Small intestine (tissue), 7 donors: ENCODE results near the gene TH. TPM values are rescaled to one million over a fixed set of nuclear protein-coding genes. Genes with fewer than 3 reads are reported as not detected.

ENCODE experiments used
- DNase-seq, 2 donors: peaks; one replicate each; pipeline versions ENCODE4 v3.0.0 to v3.0.0-alpha.2; 2013
- FAIRE-seq: peaks from 2 replicates; lab custom pipeline; 2012; peaks lifted over from hg19 to GRCh38; lab: Jason Lieb, UNC
- H3K27ac ChIP-seq, 3 donors: one replicate each; pipeline ENCODE4 v1.5.1; 2013; ENCODE audit warnings: low read length in 2 of 3, mild to moderate bottlenecking in 2 of 3, control low read depth in 1 of 3, inconsistent platforms in 1 of 3, low read depth in 1 of 3, moderate library complexity in 1 of 3
- H3K27me3 ChIP-seq, 3 donors: one replicate each; pipeline ENCODE4 v1.6.1; 2013; ENCODE audit warnings: low read length in 3 of 3, inconsistent platforms in 1 of 3; ENCODE audit not compliant: control insufficient read depth in 3 of 3, insufficient read depth in 3 of 3
- H3K36me3 ChIP-seq, 3 donors: one replicate each; pipeline ENCODE4 v1.6.1; 2013; ENCODE audit warnings: low read length in 3 of 3, inconsistent platforms in 1 of 3, low read depth in 1 of 3, mild to moderate bottlenecking in 1 of 3, moderate library complexity in 1 of 3; ENCODE audit not compliant: control insufficient read depth in 3 of 3, insufficient read depth in 2 of 3
- H3K4me1 ChIP-seq, 3 donors: one replicate each; pipeline ENCODE4 v1.6.1; 2013; ENCODE audit warnings: low read length in 2 of 3, inconsistent platforms in 1 of 3, low read depth in 1 of 3, mild to moderate bottlenecking in 1 of 3, moderate library complexity in 1 of 3; ENCODE audit not compliant: control insufficient read depth in 3 of 3, insufficient read depth in 2 of 3
- H3K4me3 ChIP-seq, 3 donors: one replicate each; pipeline ENCODE4 v1.5.1; 2013; ENCODE audit warnings: low read length in 3 of 3, control low read depth in 1 of 3, inconsistent platforms in 1 of 3, low read depth in 1 of 3, mild to moderate bottlenecking in 1 of 3, moderate library complexity in 1 of 3
- H3K9me3 ChIP-seq, 2 donors: one replicate each; pipeline ENCODE4 v1.6.1; 2013; ENCODE audit warnings: low read depth in 1 of 2, low read length in 1 of 2; ENCODE audit not compliant: control insufficient read depth in 2 of 2, insufficient read depth in 1 of 2
- WGBS, 3 donors: extraction: QIAGEN DNeasy Blood & Tissue Kit; methylation state at CpG; one replicate each; pipeline ENCODE4 v1.1.7; 2013; 5-methylcytosine and 5-hydroxymethylcytosine counted together
- polyA plus RNA-seq, 4 donors: library from polyadenylated mRNA; stranded (reverse) in 3 of 4; unstranded in 1 of 4; fragments of 200-250 nt in 3 of 4; fragments of 120-200 nt in 1 of 4; gene quantifications; one replicate each; pipeline versions ENCODE4 v1.2.1 to v1.2.3, GENCODE V29; 2013
- donor health status: healthy with polysubstance abuse.
- donor health status: control.
- donor health status: control.
- donor health status: Bipolar disorder and iron deficiency.
- donor health status: healthy.

The TH gene
- polyA plus RNA-seq, 4 donors = 0.10 to 1.7 TPM; not detected in 2

GRCh38 chr11:2172676-2173075 is 1.1 kb upstream of the TH start:
- H3K4me1 ChIP-seq = no peaks in the 10 kb centered on the region
- 71 to 84% (median 80%) methylated on average over 11 to 12 of the region's 12 CpGs for WGBS, 3 donors
- H3K9me3 ChIP-seq = no peaks in the 10 kb centered on the region
- peaks cover 0 to 8% (median 0%) of the 10 kb centered on the region in 3 donors for H3K27me3 ChIP-seq
- no peak overlapping the region for H3K4me3 ChIP-seq
- no peaks in the 10 kb centered on the region for H3K36me3 ChIP-seq
- no peak for DNase-seq
- no peak for FAIRE-seq
- no peak overlapping the region for H3K27ac ChIP-seq

GRCh38 chr11:2169626-2170570 is 1.7 kb downstream of the TH start:
- no peaks in the 10 kb centered on the region for H3K9me3 ChIP-seq
- FAIRE-seq = no peak

GRCh38 chr11:2169005-2169378 is 2.6 kb downstream of the TH start:
- DNase-seq (no peak), FAIRE-seq (no peak)
- WGBS, 3 donors = 31 to 60% (median 41%) methylated on average over 10 of the region's 10 CpGs
- Histone ChIP-seq H3K4me1 (no peaks in the 10 kb centered on the region), H3K27ac (no peak overlapping the region), H3K4me3 (no peak overlapping the region), H3K9me3 (no peaks in the 10 kb centered on the region), H3K36me3 (no peaks in the 10 kb centered on the region), H3K27me3 (peaks cover 0 to 20% (median 0%) of the 10 kb centered on the region in 3 donors)

More at GRCh38 chr11:2169626-2170570, 1.7 kb downstream of the TH start:
- DNase-seq = no peak
- WGBS, 3 donors = 62 to 76% (median 66%) methylated on average over 41 to 45 of the region's 45 CpGs
- H3K27me3 ChIP-seq = peaks cover 0 to 20% (median 0%) of the 10 kb centered on the region in 3 donors
- H3K4me1 ChIP-seq = no peaks in the 10 kb centered on the region
- no peak overlapping the region for H3K4me3 ChIP-seq
- H3K36me3 ChIP-seq = no peaks in the 10 kb centered on the region
- H3K27ac ChIP-seq = no peak overlapping the region

- WGBS, 3 donors = 69 to 82% (median 75%) methylated on average over 33 of the region's 33 CpGs
- no peak for DNase-seq
- H3K27me3 ChIP-seq = peaks cover 0 to 20% (median 0%) of the 10 kb centered on the region in 3 donors
- no peaks in the 10 kb centered on the region for H3K9me3 ChIP-seq
- no peak overlapping the region for H3K4me3 ChIP-seq
- no peaks in the 10 kb centered on the region for H3K4me1 ChIP-seq
- no peak overlapping the region for H3K27ac ChIP-seq
- FAIRE-seq = no peak
- H3K36me3 ChIP-seq = no peaks in the 10 kb centered on the region
Observed at GRCh38 chr11:2168286-2169004, 3.2 kb downstream of the TH start.

- Histone ChIP-seq H3K27ac (no peak overlapping the region), H3K27me3 (peaks cover 0 to 20% (median 0%) of the 10 kb centered on the region in 3 donors), H3K4me3 (no peak overlapping the region), H3K36me3 (no peaks in the 10 kb centered on the region), H3K4me1 (no peaks in the 10 kb centered on the region), H3K9me3 (no peaks in the 10 kb centered on the region)
- FAIRE-seq = no peak
- WGBS, 3 donors = 59 to 75% (median 62%) methylated on average over 31 of the region's 31 CpGs
- DNase-seq = no peak
Observed at GRCh38 chr11:2167141-2168045, 4.2 kb downstream of the TH start.

GRCh38 chr11:2166091-2166851 is 5.3 kb downstream of the TH start:
- no peak for FAIRE-seq
- H3K4me1 ChIP-seq = no peaks in the 10 kb centered on the region

GRCh38 chr11:2165571-2165970 is 6.0 kb downstream of the TH start:
- DNase-seq = no peak
- H3K27ac ChIP-seq = no peak overlapping the region
- H3K9me3 ChIP-seq = no peaks in the 10 kb centered on the region
- H3K4me3 ChIP-seq = no peak overlapping the region
- FAIRE-seq = no peak
- H3K4me1 ChIP-seq = no peaks in the 10 kb centered on the region
- WGBS, 3 donors = 61 to 82% (median 66%) methylated on average over 13 of the region's 13 CpGs
- peaks cover 0 to 12% (median 0%) of the 10 kb centered on the region in 3 donors for H3K27me3 ChIP-seq
- H3K36me3 ChIP-seq = no peaks in the 10 kb centered on the region

More at GRCh38 chr11:2166091-2166851, 5.3 kb downstream of the TH start:
- H3K27ac ChIP-seq = no peak overlapping the region
- peak; percentile 15 to 52 for DNase-seq
- H3K4me3 ChIP-seq = no peak overlapping the region
- peaks cover 0 to 18% (median 0%) of the 10 kb centered on the region in 3 donors for H3K27me3 ChIP-seq
- H3K9me3 ChIP-seq = no peaks in the 10 kb centered on the region
- WGBS, 3 donors = 8 to 11% (median 9%) methylated on average over 40 to 70 of the region's 70 CpGs
- no peaks in the 10 kb centered on the region for H3K36me3 ChIP-seq
